Transverse colon (tissue), 4 donors: ENCODE measurements around the gene ELK4.

ENCODE experiments used
- EP300 ChIP-seq: sonication (generic); formaldehyde crosslinking; IDR thresholded peaks from one replicate; pipeline ENCODE4 v1.6.1; 2017; ENCODE audit warnings: antibody characterized with exemption, low read depth
- POLR2A ChIP-seq: fragments of 450-650 bp; IDR thresholded peaks from one replicate; pipeline ENCODE4 v1.6.1; 2016; ENCODE audit warnings: antibody characterized with exemption, mild to moderate bottlenecking, moderate library complexity
- POLR2AphosphoS5 ChIP-seq, 3 donors: sonication (generic); formaldehyde crosslinking; IDR thresholded peaks; one replicate each; pipeline ENCODE4 v1.6.1; 2016; ENCODE audit warnings: antibody characterized with exemption in 3 of 3
- TF ChIP-seq, protein P1 (sequence below), 5 experiments: fragments of 200-600 bp in 3 of 5; fragments of 450-650 bp in 2 of 5; sonication (generic) in 3 of 5; IDR thresholded peaks; 1 replicate in 2 of 5; 2 replicates in 3 of 5; pipeline ENCODE4 v1.5.1; 2016 to 2017; ENCODE audit warnings: antibody characterized with exemption in 5 of 5, inconsistent platforms in 3 of 5, mild to moderate bottlenecking in 2 of 5, moderate library complexity in 1 of 5

DNA sequence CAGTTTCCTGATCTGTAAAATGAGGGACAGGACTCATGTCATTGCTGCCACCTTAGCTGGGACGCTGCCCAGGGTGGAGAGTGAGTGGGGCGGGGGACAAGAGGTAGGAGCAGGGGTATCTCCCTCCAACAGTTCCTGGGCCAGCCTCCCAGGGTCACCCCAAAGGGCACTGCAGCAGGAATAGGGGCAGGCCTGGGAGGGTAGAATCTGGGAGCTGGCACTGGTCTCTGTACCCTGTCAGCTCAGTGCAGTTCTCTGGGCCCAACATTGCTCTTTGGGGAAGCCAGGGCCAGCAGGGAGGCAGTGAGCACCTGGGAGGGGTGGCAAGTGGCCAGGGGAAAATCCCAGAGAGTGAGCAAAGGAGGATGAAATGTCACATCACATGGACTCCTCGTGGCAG lies 55.8 kb downstream of the ELK4 start:
- TF ChIP-seq, protein P1, sequence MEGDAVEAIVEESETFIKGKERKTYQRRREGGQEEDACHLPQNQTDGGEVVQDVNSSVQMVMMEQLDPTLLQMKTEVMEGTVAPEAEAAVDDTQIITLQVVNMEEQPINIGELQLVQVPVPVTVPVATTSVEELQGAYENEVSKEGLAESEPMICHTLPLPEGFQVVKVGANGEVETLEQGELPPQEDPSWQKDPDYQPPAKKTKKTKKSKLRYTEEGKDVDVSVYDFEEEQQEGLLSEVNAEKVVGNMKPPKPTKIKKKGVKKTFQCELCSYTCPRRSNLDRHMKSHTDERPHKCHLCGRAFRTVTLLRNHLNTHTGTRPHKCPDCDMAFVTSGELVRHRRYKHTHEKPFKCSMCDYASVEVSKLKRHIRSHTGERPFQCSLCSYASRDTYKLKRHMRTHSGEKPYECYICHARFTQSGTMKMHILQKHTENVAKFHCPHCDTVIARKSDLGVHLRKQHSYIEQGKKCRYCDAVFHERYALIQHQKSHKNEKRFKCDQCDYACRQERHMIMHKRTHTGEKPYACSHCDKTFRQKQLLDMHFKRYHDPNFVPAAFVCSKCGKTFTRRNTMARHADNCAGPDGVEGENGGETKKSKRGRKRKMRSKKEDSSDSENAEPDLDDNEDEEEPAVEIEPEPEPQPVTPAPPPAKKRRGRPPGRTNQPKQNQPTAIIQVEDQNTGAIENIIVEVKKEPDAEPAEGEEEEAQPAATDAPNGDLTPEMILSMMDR (IDR thresholded peaks at IDR 0.05), result no peak
- TF ChIP-seq POLR2A (no peak), POLR2AphosphoS5 (IDR thresholded peaks at IDR 0.05) (no peak), EP300 (no peak)
